Dermis blood vessel endothelial cell (primary cell): ENCODE data around the gene LDAF1. TPM values are rescaled to one million over a fixed set of nuclear protein-coding genes. Genes with fewer than 3 reads are reported as not detected.

Source experiments
- total RNA-seq: library from RNA; depleted of rRNA; stranded (reverse); fragments of >200 nt; gene quantifications from 2 replicates; pipeline ENCODE4 v1.2.3, GENCODE V29; 2014

LDAF1 gene
- total RNA-seq, 1 donor from 2014 or later: 49.7 TPM

Other genes with a start within 250 kb of the LDAF1 start
- gene DNAH3, start 7.8 kb upstream of the LDAF1 start, total RNA-seq: not detected in 2 replicates
- gene ZP2, start 52.9 kb downstream of the LDAF1 start, total RNA-seq: 0.23 TPM in 1 of 2 replicates, not detected in the other
- not detected in 2 replicates for gene ANKS4B, start 75.0 kb downstream of the LDAF1 start, total RNA-seq
- not detected in 2 replicates for gene CRYM, start 119.6 kb downstream of the LDAF1 start, total RNA-seq